Activated CD8-positive, alpha-beta T cell treated with anti-CD3 and anti-CD28 coated beads for 36 hours (primary cell): ENCODE results near the gene FGF10. TPM values are rescaled to one million over a fixed set of nuclear protein-coding genes. Genes with fewer than 3 reads are reported as not detected.

Source experiments
- ATAC-seq: fragments of 200-7000 bp; cut with Tn5 transposase; one replicate; pipeline ENCODE4 v1.10.0; 2021; ENCODE audit warnings: mild to moderate bottlenecking, moderate library complexity
- CTCF ChIA-PET: fragments of 350-600 bp; sonication (Branson Sonifier 250); formaldehyde crosslinking; loops from one replicate; lab custom pipeline; 2021; ENCODE audit warnings: antibody characterized with exemption; lab: Charles Lee
- POLR2A ChIA-PET: fragments of 350-600 bp; sonication (Branson Sonifier 250); formaldehyde crosslinking; loops from one replicate; lab custom pipeline; 2021; ENCODE audit warnings: antibody characterized with exemption; lab: Charles Lee
- DNase-seq: peaks from one replicate; pipeline ENCODE4 v3.0.0-alpha.2; 2020
- H3K27ac Mint-ChIP-seq: one replicate; pipeline ENCODE4 v1.8.0; 2021; ENCODE audit warnings: mild to moderate bottlenecking, mixed read lengths
- H3K27me3 Mint-ChIP-seq: one replicate; pipeline ENCODE4 v1.8.0; 2021; ENCODE audit warnings: mixed read lengths
- H3K36me3 Mint-ChIP-seq: one replicate; pipeline ENCODE4 v1.8.0; 2021; ENCODE audit warnings: low read depth, mixed read lengths
- H3K4me1 Mint-ChIP-seq: one replicate; pipeline ENCODE4 v1.8.0; 2021; ENCODE audit warnings: low read depth, mixed read lengths
- H3K4me3 Mint-ChIP-seq: one replicate; pipeline ENCODE4 v1.8.0; 2021; ENCODE audit warnings: mild to moderate bottlenecking, moderate library complexity, mixed read lengths
- H3K9me3 Mint-ChIP-seq: one replicate; pipeline ENCODE4 v1.8.0; 2021; ENCODE audit warnings: mixed read lengths
- CTCF ChIP-seq: fragments of 200-600 bp; IDR thresholded peaks from one replicate; pipeline ENCODE4 v1.8.0; 2022; ENCODE audit warnings: antibody characterized with exemption, mild to moderate bottlenecking
- intact Hi-C: fragments of 100-400 bp; cut with micrococcal nuclease; formaldehyde crosslinking; loops from one replicate; pipeline ENCODE4 v1.10.0; 2022
- total RNA-seq, 2 experiments: library from RNA; stranded (reverse); gene quantifications; one replicate each; pipeline ENCODE4 v1.2.3, GENCODE V29; 2021

Gene FGF10
- total RNA-seq, 2 experiments from 2014 or later: not detected

- TF ChIP-seq CTCF: no peak
- Mint-ChIP-seq H3K27ac (no peak overlapping the region), H3K4me3 (no peak overlapping the region), H3K27me3 (peaks cover 34% of the 10 kb centered on the region), H3K4me1 (peaks cover 6% of the 10 kb centered on the region), H3K36me3 (no peaks in the 10 kb centered on the region), H3K9me3 (no peaks in the 10 kb centered on the region)
- ChIA-PET CTCF (no interaction called here), POLR2A (no interaction called here)
- ATAC-seq (no peak), DNase-seq (no peak)
- intact Hi-C loops: no loop called here
Measured at GRCh38 chr5:44387921-44388320, 1.3 kb downstream of the FGF10 start.

DNA sequence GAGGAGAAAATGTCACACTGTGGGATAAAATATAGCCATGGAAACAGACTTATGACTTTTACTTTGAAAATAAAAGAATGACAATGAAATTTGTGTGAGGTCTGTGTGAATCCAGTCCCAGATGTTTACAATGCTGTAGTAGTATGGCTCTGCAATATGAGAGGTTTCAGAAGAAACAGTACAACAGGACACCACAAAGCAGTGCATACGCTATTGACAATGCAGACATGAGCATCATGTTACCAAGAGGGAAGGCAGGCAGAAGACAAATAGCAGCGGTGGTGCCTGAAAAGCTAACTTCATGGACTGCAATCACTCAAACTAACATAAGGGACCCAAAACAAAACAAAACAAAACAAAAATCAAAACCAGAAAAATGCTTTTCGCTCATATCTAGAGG lies 1.8 kb downstream of the FGF10 start:
- peaks cover 34% of the 10 kb centered on the region for H3K27me3 Mint-ChIP-seq

DNA sequence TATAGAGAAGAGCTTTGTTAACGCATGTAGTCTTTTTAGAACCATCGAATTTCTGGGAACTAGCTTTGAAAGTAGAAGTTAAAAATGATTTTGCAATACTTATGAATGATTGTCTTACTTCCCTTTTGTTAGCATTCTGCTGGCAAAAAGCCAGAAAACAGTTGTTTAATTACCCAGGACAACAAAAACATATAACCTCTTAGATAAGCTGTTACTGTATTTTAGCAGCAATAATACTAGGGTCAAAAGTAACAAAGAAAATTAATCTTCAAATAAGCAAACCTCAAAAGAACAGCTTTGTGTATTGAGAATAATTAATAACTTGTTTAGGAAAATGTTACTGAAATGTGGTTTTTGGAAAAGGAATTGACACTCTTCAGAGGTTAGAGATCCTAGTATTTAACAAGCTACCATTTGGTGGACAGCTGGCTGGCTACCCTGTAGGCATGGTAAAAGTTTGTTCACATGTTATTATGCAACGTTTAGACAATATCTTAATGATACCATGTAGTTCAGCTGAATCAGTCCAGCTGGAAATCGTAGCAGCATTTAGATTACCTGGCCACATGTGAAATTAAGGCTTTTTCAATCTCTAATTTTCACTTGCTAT lies 3.8 kb downstream of the FGF10 start:
- peaks cover 30% of the 10 kb centered on the region for H3K27me3 Mint-ChIP-seq
- no peak overlapping the region for H3K4me3 Mint-ChIP-seq
- H3K4me1 Mint-ChIP-seq: peaks cover 6% of the 10 kb centered on the region
- H3K27ac Mint-ChIP-seq: no peak overlapping the region
- DNase-seq (no peak), ATAC-seq (no peak)
- no peaks in the 10 kb centered on the region for H3K9me3 Mint-ChIP-seq
- intact Hi-C loops: no loop called here
- H3K36me3 Mint-ChIP-seq: no peaks in the 10 kb centered on the region
- ChIA-PET POLR2A (no interaction called here), CTCF (interaction anchor here (1.6 kb wide), 1 partner anchor 53 kb away, joined by 4 read pairs; no protein-coding TSS in a partner anchor)
- TF ChIP-seq CTCF: no peak

More for the DNA sequence above, 1.8 kb downstream of the FGF10 start:
- ChIA-PET CTCF (no interaction called here), POLR2A (no interaction called here)
- peaks cover 6% of the 10 kb centered on the region for H3K4me1 Mint-ChIP-seq
- no peak overlapping the region for H3K27ac Mint-ChIP-seq
- no peak for ATAC-seq
- no peak for TF ChIP-seq CTCF
- DNase-seq: no peak
- H3K36me3 Mint-ChIP-seq: no peaks in the 10 kb centered on the region
- H3K9me3 Mint-ChIP-seq: no peaks in the 10 kb centered on the region
- intact Hi-C loops: no loop called here
- H3K4me3 Mint-ChIP-seq: no peak overlapping the region

GRCh38 chr5:44384816-44385215 lies 4.4 kb downstream of the FGF10 start:
- Mint-ChIP-seq H3K4me1 (peaks cover 3% of the 10 kb centered on the region), H3K36me3 (no peaks in the 10 kb centered on the region), H3K27ac (no peak overlapping the region), H3K4me3 (no peak overlapping the region), H3K27me3 (peaks cover 25% of the 10 kb centered on the region), H3K9me3 (no peaks in the 10 kb centered on the region)
- intact Hi-C loops: no loop called here
- ChIA-PET CTCF (interaction anchor here (1.6 kb wide), 1 partner anchor 53 kb away, joined by 4 read pairs; no protein-coding TSS in a partner anchor), POLR2A (no interaction called here)
- DNase-seq (no peak), ATAC-seq (no peak)
- no peak for TF ChIP-seq CTCF

GRCh38 chr5:44382894-44383293 lies 6.3 kb downstream of the FGF10 start:
- POLR2A ChIA-PET: no interaction called here
- Mint-ChIP-seq H3K4me3 (no peak overlapping the region), H3K36me3 (no peaks in the 10 kb centered on the region), H3K4me1 (no peaks in the 10 kb centered on the region), H3K9me3 (no peaks in the 10 kb centered on the region), H3K27ac (no peak overlapping the region), H3K27me3 (peaks cover 9% of the 10 kb centered on the region)
- TF ChIP-seq CTCF: no peak
- CTCF ChIA-PET: no interaction called here
- intact Hi-C loops: no loop called here
- no peak for ATAC-seq
- no peak for DNase-seq
